Epithelial cell of esophagus (primary cell): ENCODE measurements around the gene NALCN.

Experiments
- DNase-seq: peaks from one replicate; pipeline ENCODE4 v3.0.0; 2010; ENCODE audit warnings: low read depth
- H3K4me3 ChIP-seq: 2 replicates; pipeline ENCODE4 v1.5.1; 2011; ENCODE audit warnings: mild to moderate bottlenecking, low read length, control low read depth
- TF ChIP-seq, protein P1 (sequence below): IDR thresholded peaks from 2 replicates; pipeline ENCODE4 v1.5.1; 2011; ENCODE audit warnings: low read depth, mild to moderate bottlenecking, low read length, control low read depth, inconsistent platforms; ENCODE audit not compliant: insufficient read depth; ENCODE audit errors: missing control alignments

Gene NALCN

DNA sequence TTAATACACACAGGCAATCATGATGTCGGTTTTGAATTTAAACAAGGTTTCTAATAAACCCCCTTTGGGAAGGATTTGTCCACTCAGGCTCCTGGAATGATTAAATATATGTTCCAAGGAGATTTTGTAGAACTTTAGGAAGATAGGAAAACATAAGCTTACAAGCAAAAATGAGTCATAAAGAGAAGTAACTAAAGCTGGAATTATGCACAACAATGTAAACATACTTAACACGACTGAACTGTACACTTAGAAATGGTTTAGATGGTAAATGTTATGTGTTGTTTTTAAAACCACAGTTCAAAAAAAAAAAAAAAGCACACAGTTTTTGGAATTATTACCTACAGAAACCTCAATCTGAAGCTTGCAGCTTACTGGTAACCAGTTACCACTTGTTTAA is 304.4 kb downstream of the NALCN start:
- DNase-seq = no peak
- no peak overlapping the region for H3K4me3 ChIP-seq
- TF ChIP-seq, protein P1, sequence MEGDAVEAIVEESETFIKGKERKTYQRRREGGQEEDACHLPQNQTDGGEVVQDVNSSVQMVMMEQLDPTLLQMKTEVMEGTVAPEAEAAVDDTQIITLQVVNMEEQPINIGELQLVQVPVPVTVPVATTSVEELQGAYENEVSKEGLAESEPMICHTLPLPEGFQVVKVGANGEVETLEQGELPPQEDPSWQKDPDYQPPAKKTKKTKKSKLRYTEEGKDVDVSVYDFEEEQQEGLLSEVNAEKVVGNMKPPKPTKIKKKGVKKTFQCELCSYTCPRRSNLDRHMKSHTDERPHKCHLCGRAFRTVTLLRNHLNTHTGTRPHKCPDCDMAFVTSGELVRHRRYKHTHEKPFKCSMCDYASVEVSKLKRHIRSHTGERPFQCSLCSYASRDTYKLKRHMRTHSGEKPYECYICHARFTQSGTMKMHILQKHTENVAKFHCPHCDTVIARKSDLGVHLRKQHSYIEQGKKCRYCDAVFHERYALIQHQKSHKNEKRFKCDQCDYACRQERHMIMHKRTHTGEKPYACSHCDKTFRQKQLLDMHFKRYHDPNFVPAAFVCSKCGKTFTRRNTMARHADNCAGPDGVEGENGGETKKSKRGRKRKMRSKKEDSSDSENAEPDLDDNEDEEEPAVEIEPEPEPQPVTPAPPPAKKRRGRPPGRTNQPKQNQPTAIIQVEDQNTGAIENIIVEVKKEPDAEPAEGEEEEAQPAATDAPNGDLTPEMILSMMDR = no peak

DNA sequence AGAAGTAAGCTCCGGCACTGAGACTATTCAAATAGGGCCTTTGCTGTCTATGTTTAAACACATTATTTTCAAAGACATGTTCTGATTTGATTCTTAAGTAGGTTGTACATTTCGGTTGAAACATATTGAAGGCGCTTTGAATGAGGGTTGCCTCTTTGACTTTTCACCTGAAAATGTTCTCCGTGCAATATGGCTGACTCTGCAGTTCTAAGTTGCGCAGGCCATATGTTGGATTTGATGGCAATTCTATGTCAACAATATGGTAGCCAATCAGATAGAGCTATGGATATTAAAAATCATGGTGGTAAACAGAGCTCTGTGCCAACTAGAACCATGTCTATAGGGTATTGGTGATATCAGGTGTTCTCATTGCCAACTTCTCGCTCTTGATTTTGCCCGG is 307.3 kb downstream of the NALCN start:
- TF ChIP-seq, protein P1 = no peak
- H3K4me3 ChIP-seq = no peak overlapping the region
- no peak for DNase-seq

DNA sequence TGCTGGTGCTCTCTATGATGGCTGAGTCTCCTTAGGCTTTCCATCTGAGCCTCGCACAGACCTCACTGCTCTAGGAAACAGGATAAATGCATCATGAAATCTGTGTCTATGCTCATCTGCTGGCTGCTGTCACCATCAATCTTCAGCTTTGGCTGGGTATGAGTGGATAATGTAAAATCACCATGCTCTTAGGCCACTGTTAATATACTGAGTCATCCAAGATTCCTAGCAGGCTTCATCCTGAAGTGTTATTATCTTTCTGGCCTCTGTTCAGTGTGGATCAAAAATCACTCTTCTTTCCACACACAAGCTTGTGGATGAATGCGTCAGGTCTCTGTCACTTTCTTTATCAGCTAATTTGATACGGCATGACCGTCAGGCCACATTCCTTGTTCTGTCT is 317.4 kb downstream of the NALCN start:
- no peak overlapping the region for H3K4me3 ChIP-seq
- no peak for DNase-seq
- TF ChIP-seq, protein P1 = no peak

DNA sequence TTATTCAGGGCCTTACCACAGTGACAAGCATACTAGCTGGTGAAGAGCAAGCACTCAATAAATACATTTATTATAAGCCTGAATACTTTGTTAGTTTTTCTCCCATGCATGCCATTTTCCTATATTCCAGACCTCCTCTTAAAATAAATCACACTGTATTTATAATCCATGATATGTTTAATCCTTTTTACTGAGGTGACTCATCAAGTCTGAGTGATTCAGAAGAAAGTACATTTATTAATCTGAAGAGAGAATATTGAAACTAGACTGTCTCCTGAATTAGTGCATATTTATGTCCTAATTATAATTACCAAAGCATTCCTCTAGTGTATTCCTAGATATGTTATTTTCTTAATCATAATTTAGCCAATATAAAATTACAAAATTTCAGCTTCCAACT is 323.3 kb downstream of the NALCN start:
- TF ChIP-seq, protein P1 = no peak
- DNase-seq = peak; percentile 11
- H3K4me3 ChIP-seq = no peak overlapping the region

DNA sequence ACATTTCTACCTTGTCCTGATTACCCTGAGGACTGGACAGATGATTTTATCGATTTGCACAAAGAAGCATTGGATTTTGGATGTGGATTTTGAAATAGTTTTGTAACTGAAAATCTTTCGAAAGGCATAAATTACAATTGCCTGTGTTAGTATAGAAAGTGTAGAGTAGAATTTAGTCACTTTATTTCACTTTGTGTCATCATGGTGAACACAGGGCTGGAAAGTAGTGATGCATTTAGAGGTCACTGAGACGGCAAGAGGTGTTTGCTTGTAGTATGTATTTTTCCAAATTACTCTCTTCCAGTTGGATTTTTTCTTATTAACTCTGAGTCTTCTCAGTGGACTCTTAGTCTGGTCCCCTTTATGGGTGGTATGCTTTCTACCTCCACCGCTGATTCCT is 326.0 kb downstream of the NALCN start:
- TF ChIP-seq, protein P1 = no peak
- no peak for DNase-seq
- no peak overlapping the region for H3K4me3 ChIP-seq

DNA sequence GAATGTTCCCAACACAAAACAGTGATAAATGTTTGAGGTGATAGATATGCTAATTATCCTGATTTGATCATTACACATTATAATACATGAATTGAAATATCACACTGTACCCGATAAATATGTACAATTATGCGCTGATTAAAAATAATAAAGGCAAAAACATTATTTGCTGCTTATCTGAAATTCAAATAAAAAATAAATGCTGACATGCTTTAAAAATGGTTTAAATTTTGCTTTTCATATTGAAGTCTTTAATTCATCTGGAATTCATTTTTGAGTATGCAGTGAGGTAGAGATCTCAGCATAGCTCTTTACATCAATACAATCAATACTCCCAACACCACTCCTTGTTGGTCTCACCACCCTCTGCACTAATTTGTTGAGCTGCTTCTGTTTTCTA is 330.8 kb downstream of the NALCN start:
- DNase-seq = no peak
- TF ChIP-seq, protein P1 = no peak
- H3K4me3 ChIP-seq = no peak overlapping the region

DNA sequence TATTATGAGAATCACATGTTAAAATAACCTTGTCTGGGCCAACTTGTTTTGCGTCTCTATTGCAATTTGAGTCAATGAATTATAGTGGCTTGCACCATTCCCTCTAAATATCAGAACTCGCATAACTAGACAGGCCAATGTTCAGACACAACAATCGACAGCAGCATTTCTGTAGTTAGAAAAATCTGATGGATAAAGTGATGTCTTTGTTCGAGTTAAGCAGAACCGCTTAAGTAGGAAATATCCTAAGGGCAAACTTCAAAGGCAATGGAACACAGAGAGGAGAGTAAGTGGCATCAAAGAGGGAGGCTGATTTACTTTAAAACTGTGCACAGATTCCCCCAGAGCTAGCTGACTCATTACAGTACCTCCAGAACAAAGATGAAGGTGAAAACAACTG is 333.9 kb downstream of the NALCN start:
- no peak for DNase-seq
- no peak overlapping the region for H3K4me3 ChIP-seq
- TF ChIP-seq, protein P1 = no peak
